ENCODE results near the gene LYZL2.
"Not testable (repeated sequence)": the region's sequence is repeated elsewhere in the genome, so short reads cannot be mapped to it uniquely, and the experiment has no call there.

- not testable (repeated sequence) for TF ChIP-seq CTCF, POLR2A (IDR thresholded peaks at IDR 0.05)
Observed at GRCh38 chr10:30626196-30626595, 3.4 kb downstream of the LYZL2 start.

All from tibial nerve (tissue), 3 donors.